GM18519 (cell line): ENCODE data around the gene MUC21.

Source experiments
- ATAC-seq: cut with Tn5 transposase; IDR thresholded peaks from one replicate; pipeline ENCODE4 v1.9.1; 2021; ENCODE audit warnings: mild to moderate bottlenecking, moderate library complexity; ENCODE audit not compliant: unreplicated experiment, low FRiP score

Gene MUC21

GRCh38 chr6:30983439-30983838 is at the start of gene MUC21:
MUC21 (plus strand) TSS chr6:30983718; CDS start chr6:30983959, 241 bp downstream.
- no peak for ATAC-seq

GRCh38 chr6:30935018-30935417 is 48.5 kb upstream of the MUC21 start:
- no peak for ATAC-seq

GRCh38 chr6:30937265-30937664 is 46.3 kb upstream of the MUC21 start:
- no peak for ATAC-seq

- ATAC-seq, result no peak
Observed at GRCh38 chr6:30938730-30939129, 44.8 kb upstream of the MUC21 start.

- no peak for ATAC-seq
Observed at GRCh38 chr6:30939473-30939872, 44.0 kb upstream of the MUC21 start.

- no peak for ATAC-seq
Observed at GRCh38 chr6:30940361-30940986, 43.0 kb upstream of the MUC21 start, which contains the start of gene MUCL3. MUCL3 (plus strand) TSS chr6:30940973; CDS start chr6:30941000, 27 bp downstream.

GRCh38 chr6:30942338-30943060 is 41.0 kb upstream of the MUC21 start:
- ATAC-seq, result no peak

- ATAC-seq, result no peak
Observed at GRCh38 chr6:30944051-30944450, 39.5 kb upstream of the MUC21 start.

GRCh38 chr6:30945281-30945680 is 38.2 kb upstream of the MUC21 start:
- ATAC-seq, result no peak

GRCh38 chr6:30947231-30947630 is 36.3 kb upstream of the MUC21 start:
- ATAC-seq, result no peak

- ATAC-seq, result no peak
Observed at GRCh38 chr6:30948811-30949210, 34.7 kb upstream of the MUC21 start.

GRCh38 chr6:30951907-30952469 is 31.5 kb upstream of the MUC21 start:
- ATAC-seq, result no peak

- no peak for ATAC-seq
Observed at GRCh38 chr6:30954631-30955366, 28.7 kb upstream of the MUC21 start.

- ATAC-seq, result peak; percentile 51
Observed at GRCh38 chr6:30955367-30956042, 28.0 kb upstream of the MUC21 start.

- no peak for ATAC-seq
Observed at GRCh38 chr6:30957716-30958115, 25.8 kb upstream of the MUC21 start.

GRCh38 chr6:30960907-30961673 is 22.4 kb upstream of the MUC21 start:
- ATAC-seq, result no peak

GRCh38 chr6:30962716-30963115 is 20.8 kb upstream of the MUC21 start:
- no peak for ATAC-seq

- no peak for ATAC-seq
Observed at GRCh38 chr6:30963641-30964040, 19.9 kb upstream of the MUC21 start.

GRCh38 chr6:30964075-30964474 is 19.4 kb upstream of the MUC21 start:
- no peak for ATAC-seq

GRCh38 chr6:30965140-30965601 is 18.3 kb upstream of the MUC21 start:
- no peak for ATAC-seq
